Kidney (tissue), 14 donors: Measurements from ENCODE around the gene DCPS. TPM values are rescaled to one million over a fixed set of nuclear protein-coding genes. Genes with fewer than 3 reads are reported as not detected.

ENCODE experiments used
- DNase-seq, 5 donors: peaks; one replicate each; pipeline ENCODE4 v3.0.0-alpha.2; 2013 to 2020
- FAIRE-seq: peaks from 2 replicates; lab custom pipeline; 2012; peaks lifted over from hg19 to GRCh38; lab: Jason Lieb, UNC
- H3K27ac ChIP-seq, 2 donors: one replicate each; pipeline ENCODE4 v1.7.0; 2013; ENCODE audit warnings: low read depth in 2 of 2, low read length in 2 of 2, inconsistent platforms in 1 of 2
- H3K27me3 ChIP-seq: one replicate; pipeline ENCODE4 v1.7.1; 2013; ENCODE audit warnings: low read length, inconsistent platforms; ENCODE audit not compliant: control insufficient read depth, insufficient read depth
- H3K36me3 ChIP-seq, 3 donors: one replicate each; pipeline versions ENCODE4 v1.7.0 to v1.7.1; 2013; ENCODE audit warnings: low read length in 3 of 3, control low read depth in 1 of 3, inconsistent platforms in 1 of 3; ENCODE audit not compliant: insufficient read depth in 3 of 3, control insufficient read depth in 2 of 3
- H3K4me1 ChIP-seq, 3 donors: one replicate each; pipeline versions ENCODE4 v1.7.0 to v1.7.1; 2013; ENCODE audit warnings: low read length in 3 of 3, inconsistent platforms in 1 of 3, low read depth in 1 of 3; ENCODE audit not compliant: control insufficient read depth in 2 of 3, insufficient read depth in 2 of 3
- H3K4me3 ChIP-seq, 3 donors: one replicate each; pipeline versions ENCODE4 v1.7.0 to v1.8.1; 2013; ENCODE audit warnings: low read length in 3 of 3, control low read depth in 1 of 3, inconsistent platforms in 1 of 3
- H3K9ac ChIP-seq, 3 donors: one replicate each; pipeline versions ENCODE4 v1.7.0 to v1.7.1; 2013; ENCODE audit warnings: low read length in 3 of 3, control low read depth in 1 of 3, inconsistent platforms in 1 of 3
- H3K9me3 ChIP-seq, 3 donors: one replicate each; pipeline versions ENCODE4 v1.7.0 to v1.7.1; 2013; ENCODE audit warnings: low read length in 3 of 3, control low read depth in 1 of 3, inconsistent platforms in 1 of 3; ENCODE audit not compliant: control insufficient read depth in 2 of 3, insufficient read depth in 1 of 3
- CTCF ChIP-seq: IDR thresholded peaks from 3 replicates; pipeline ENCODE4 v1.5.1; 2012; ENCODE audit warnings: mild to moderate bottlenecking, moderate library complexity, borderline replicate concordance; ENCODE audit not compliant: insufficient read depth; ENCODE audit errors: extremely low read depth
- intact Hi-C: fragments of 100-400 bp; cut with DNase I; formaldehyde crosslinking; loops from one replicate; pipeline ENCODE4 v1.11.1; 2022
- polyA plus RNA-seq: library from polyadenylated mRNA; stranded (reverse); fragments of 350-450 nt; fragmentation: Illumina TruSeq; extraction: RNeasy Lipid Tissue Mini Kit (QIAGEN cat#74804); gene quantifications from one replicate; pipeline ENCODE4 v1.2.3, GENCODE V29; 2014; ENCODE audit warnings: low read depth, low replicate concordance; ENCODE audit not compliant: insufficient read depth
- total RNA-seq: library from RNA; stranded (reverse); fragmentation: NEBNext Ultra II Directional; extraction: Animal tissue kit (Norgen Biotek cat#: 25700); gene quantifications from one replicate; pipeline ENCODE4 v1.2.1, GENCODE V29; 2021
- donor health status: control.
- donor health status: control.
- donor health status: control.
- donor health status: control.
- donor health status: control.
- donor health status: DM: yes; HTN: yes; CAD: no.
- donor health status: Normal renal cell carcinoma (clear cell type).

Gene DCPS
- total and polyA plus RNA-seq, 2 donors from 2014 or later, result 23.9 to 24.2 TPM

- no peak for DNase-seq
- no peak for TF ChIP-seq CTCF
- H3K9ac ChIP-seq, result no peak overlapping the region
- peaks cover 5 to 8% (median 6%) of the 10 kb centered on the region in 3 donors for H3K4me1 ChIP-seq
- intact Hi-C loops, result no loop called here
- H3K36me3 ChIP-seq, result peaks cover 0 to 5% (median 5%) of the 10 kb centered on the region in 3 donors
- H3K27me3 ChIP-seq, result no peaks in the 10 kb centered on the region
- no peak overlapping the region for H3K4me3 ChIP-seq
- FAIRE-seq, result no peak
- no peak overlapping the region for H3K27ac ChIP-seq
- H3K9me3 ChIP-seq, result no peaks in the 10 kb centered on the region
Measured at GRCh38 chr11:126279191-126279590, 24.7 kb upstream of the DCPS start.

GRCh38 chr11:126280595-126280994, 23.3 kb upstream of the DCPS start:
- H3K4me3 ChIP-seq, result no peak overlapping the region
- FAIRE-seq (no peak), DNase-seq (no peak)
- TF ChIP-seq CTCF, result no peak
- H3K9me3 ChIP-seq, result no peaks in the 10 kb centered on the region
- H3K9ac ChIP-seq, result no peak overlapping the region
- H3K36me3 ChIP-seq, result peaks cover 0 to 5% (median 3%) of the 10 kb centered on the region in 3 donors
- H3K27me3 ChIP-seq, result no peaks in the 10 kb centered on the region
- intact Hi-C loops, result no loop called here
- H3K4me1 ChIP-seq, result peaks cover 5 to 8% (median 6%) of the 10 kb centered on the region in 3 donors
- H3K27ac ChIP-seq, result no peak overlapping the region

GRCh38 chr11:126281245-126281644, 22.6 kb upstream of the DCPS start:
- Histone ChIP-seq H3K4me3 (no peak overlapping the region), H3K27me3 (no peaks in the 10 kb centered on the region), H3K4me1 (peaks cover 5 to 8% (median 6%) of the 10 kb centered on the region in 3 donors), H3K9ac (no peak overlapping the region), H3K36me3 (peaks cover 0 to 5% (median 3%) of the 10 kb centered on the region in 3 donors), H3K27ac (no peak overlapping the region), H3K9me3 (no peaks in the 10 kb centered on the region)
- FAIRE-seq (no peak), DNase-seq (no peak)
- TF ChIP-seq CTCF, result no peak
- intact Hi-C loops, result no loop called here
